ENCODE measurements around the gene ANKRD24. TPM values are rescaled to one million over a fixed set of nuclear protein-coding genes. Genes with fewer than 3 reads are reported as not detected.

The ANKRD24 gene
- total RNA-seq, 2 donors from 2014 or later: 3.6 to 12.0 TPM

- no peaks in the 10 kb centered on the region for H3K9me3 ChIP-seq
- no peak overlapping the region for H3K4me3 ChIP-seq
- TF ChIP-seq POLR2A (IDR thresholded peaks at IDR 0.05) (no peak), CTCF (IDR thresholded peaks at IDR 0.05) (no peak), POLR2AphosphoS5 (IDR thresholded peaks at IDR 0.05) (no peak)
- no peaks in the 10 kb centered on the region for H3K4me1 ChIP-seq (replicated peaks)
- 91% methylated on average over 5 of the region's 5 CpGs for WGBS
- no peak for DNase-seq (ENCODE audit: low spot score)
- intact Hi-C loops (cut with DNase I): no loop called here
- H3K36me3 ChIP-seq: no peaks in the 10 kb centered on the region
- peaks cover 18% of the 10 kb centered on the region for H3K27me3 ChIP-seq (replicated peaks; ENCODE audit: insufficient read depth)
- H3K27ac ChIP-seq: no peak overlapping the region
Measured at GRCh38 chr19:4197228-4197624, 14.7 kb downstream of the ANKRD24 start.

- peaks cover 18% of the 10 kb centered on the region for H3K27me3 ChIP-seq (replicated peaks; ENCODE audit: insufficient read depth)
- WGBS: 18% methylated on average over 54 of the region's 70 CpGs
- DNase-seq (ENCODE audit: low spot score): no peak
- H3K4me3 ChIP-seq: peak overlapping the region in 1 of 2 donors; percentile 12
- intact Hi-C loops (cut with DNase I): no loop called here
- H3K36me3 ChIP-seq: no peaks in the 10 kb centered on the region
- no peak for TF ChIP-seq POLR2A (IDR thresholded peaks at IDR 0.05)
- TF ChIP-seq POLR2AphosphoS5 (IDR thresholded peaks at IDR 0.05): no peak
- no peak for TF ChIP-seq CTCF (IDR thresholded peaks at IDR 0.05)
- H3K27ac ChIP-seq: no peak overlapping the region
- no peaks in the 10 kb centered on the region for H3K4me1 ChIP-seq (replicated peaks)
- no peaks in the 10 kb centered on the region for H3K9me3 ChIP-seq
Measured at GRCh38 chr19:4197625-4198466, 15.4 kb downstream of the ANKRD24 start.

GRCh38 chr19:4198467-4199126 is 16.1 kb downstream of the ANKRD24 start:
- Histone ChIP-seq H3K27ac (no peak overlapping the region), H3K4me1 (replicated peaks) (no peaks in the 10 kb centered on the region), H3K36me3 (no peaks in the 10 kb centered on the region), H3K27me3 (replicated peaks; ENCODE audit: insufficient read depth) (peaks cover 18% of the 10 kb centered on the region), H3K4me3 (peak overlapping the region in 1 of 2 donors; percentile 12), H3K9me3 (no peaks in the 10 kb centered on the region)
- no peak for DNase-seq (ENCODE audit: low spot score)
- 10% methylated on average over 24 of the region's 28 CpGs for WGBS
- intact Hi-C loops (cut with DNase I): no loop called here
- TF ChIP-seq POLR2A (IDR thresholded peaks at IDR 0.05) (no peak), CTCF (IDR thresholded peaks at IDR 0.05) (no peak)

GRCh38 chr19:4199699-4200293 is 17.3 kb downstream of the ANKRD24 start:
- 74% methylated on average over 30 of the region's 33 CpGs for WGBS
- Histone ChIP-seq H3K36me3 (no peaks in the 10 kb centered on the region), H3K27me3 (replicated peaks; ENCODE audit: insufficient read depth) (peaks cover 13% of the 10 kb centered on the region)

More at GRCh38 chr19:4199699-4200293, 17.3 kb downstream of the ANKRD24 start:
- no peak overlapping the region for H3K4me3 ChIP-seq
- TF ChIP-seq CTCF (IDR thresholded peaks at IDR 0.05): no peak
- TF ChIP-seq POLR2AphosphoS5 (IDR thresholded peaks at IDR 0.05): no peak
- no peak for TF ChIP-seq POLR2A (IDR thresholded peaks at IDR 0.05)
- no peak overlapping the region for H3K27ac ChIP-seq
- no peaks in the 10 kb centered on the region for H3K9me3 ChIP-seq
- no peaks in the 10 kb centered on the region for H3K4me1 ChIP-seq (replicated peaks)
- intact Hi-C loops (cut with DNase I): loop anchor here (10.0 kb wide), 1 partner anchor 55 kb away; no protein-coding TSS in a partner anchor
- DNase-seq (ENCODE audit: low spot score): no peak
